Adrenal gland (tissue), 5 donors: Measurements from ENCODE around the gene RSRC1.

Experiments used
- POLR2A ChIP-seq, 2 donors: fragments of 450-650 bp; IDR thresholded peaks; one replicate each; pipeline ENCODE4 v1.6.1; 2017; ENCODE audit warnings: antibody characterized with exemption in 2 of 2, mild to moderate bottlenecking in 2 of 2, moderate library complexity in 1 of 2
- TF ChIP-seq, protein P1 (sequence below), 6 experiments: fragments of 450-650 bp in 4 of 6; fragments of 200-600 bp in 2 of 6; sonication (generic) in 1 of 6; IDR thresholded peaks; 1 replicate in 5 of 6; 2 replicates in 1 of 6; pipeline versions ENCODE4 v1.5.1 to v1.8.0; 2016 to 2021; ENCODE audit warnings: antibody characterized with exemption in 6 of 6, mild to moderate bottlenecking in 2 of 6, moderate library complexity in 1 of 6
- donor health status: DM: no; HTN: no; CAD: no.

DNA sequence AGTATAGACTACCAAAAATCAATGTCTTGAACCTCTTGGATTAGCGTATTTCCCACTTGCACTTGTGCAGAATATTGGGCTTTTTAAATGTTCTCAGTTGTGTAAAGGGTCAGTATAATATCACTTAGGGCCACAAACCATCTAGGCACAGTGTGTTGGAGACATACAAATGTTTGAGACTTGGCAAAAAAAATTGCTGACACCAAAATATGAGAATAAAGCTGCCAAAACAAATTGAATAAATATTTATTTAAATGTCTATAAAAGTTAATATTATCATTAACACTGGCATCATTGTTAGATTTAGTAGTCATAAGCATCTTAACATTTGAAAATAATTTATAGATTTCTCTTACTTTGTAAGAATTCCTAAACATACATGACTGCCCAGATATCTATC, 430.2 kb downstream of the RSRC1 start:
- no peak for TF ChIP-seq POLR2A (IDR thresholded peaks at IDR 0.05)
- TF ChIP-seq, protein P1, sequence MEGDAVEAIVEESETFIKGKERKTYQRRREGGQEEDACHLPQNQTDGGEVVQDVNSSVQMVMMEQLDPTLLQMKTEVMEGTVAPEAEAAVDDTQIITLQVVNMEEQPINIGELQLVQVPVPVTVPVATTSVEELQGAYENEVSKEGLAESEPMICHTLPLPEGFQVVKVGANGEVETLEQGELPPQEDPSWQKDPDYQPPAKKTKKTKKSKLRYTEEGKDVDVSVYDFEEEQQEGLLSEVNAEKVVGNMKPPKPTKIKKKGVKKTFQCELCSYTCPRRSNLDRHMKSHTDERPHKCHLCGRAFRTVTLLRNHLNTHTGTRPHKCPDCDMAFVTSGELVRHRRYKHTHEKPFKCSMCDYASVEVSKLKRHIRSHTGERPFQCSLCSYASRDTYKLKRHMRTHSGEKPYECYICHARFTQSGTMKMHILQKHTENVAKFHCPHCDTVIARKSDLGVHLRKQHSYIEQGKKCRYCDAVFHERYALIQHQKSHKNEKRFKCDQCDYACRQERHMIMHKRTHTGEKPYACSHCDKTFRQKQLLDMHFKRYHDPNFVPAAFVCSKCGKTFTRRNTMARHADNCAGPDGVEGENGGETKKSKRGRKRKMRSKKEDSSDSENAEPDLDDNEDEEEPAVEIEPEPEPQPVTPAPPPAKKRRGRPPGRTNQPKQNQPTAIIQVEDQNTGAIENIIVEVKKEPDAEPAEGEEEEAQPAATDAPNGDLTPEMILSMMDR (IDR thresholded peaks at IDR 0.05) = no peak
